Measurements from ENCODE around the gene NIP7.
"Not testable (repeated sequence)": the region's sequence is repeated elsewhere in the genome, so short reads cannot be mapped to it uniquely, and the experiment has no call there.

Gene NIP7

GRCh38 chr16:69339289-69340094 lies at the start of gene NIP7, which contains the start of gene COG8:
TSS of gene NIP7 (plus strand) at chr16:69339772. CDS start at chr16:69339830, 58 bp downstream.
TSS of gene COG8 (minus strand) at chr16:69339564. CDS start at chr16:69339552, 12 bp downstream.
- DNase-seq = peak; percentile 91

GRCh38 chr16:69291657-69292056 lies 47.9 kb upstream of the NIP7 start:
- DNase-seq = not testable (repeated sequence)

DNA sequence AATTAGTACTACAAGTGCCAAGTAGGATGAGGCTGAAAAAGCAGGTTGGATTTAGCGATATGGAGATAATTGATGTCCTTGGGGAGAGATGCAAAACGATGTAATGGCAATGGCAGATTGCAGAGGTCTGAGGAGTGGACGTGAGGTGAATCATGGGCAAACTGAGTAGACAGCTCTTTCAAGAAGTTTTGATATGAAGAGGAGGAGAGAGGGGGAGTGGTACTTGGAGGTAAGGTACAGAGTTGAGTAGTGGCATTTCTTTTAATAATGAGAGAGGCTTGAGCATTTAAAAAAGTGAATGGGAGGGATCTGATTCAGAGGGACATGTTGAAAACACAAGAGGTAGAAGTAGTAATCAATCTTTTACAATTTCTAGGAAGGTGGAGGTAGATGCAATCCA lies 46.2 kb upstream of the NIP7 start:
- DNase-seq = no peak

DNA sequence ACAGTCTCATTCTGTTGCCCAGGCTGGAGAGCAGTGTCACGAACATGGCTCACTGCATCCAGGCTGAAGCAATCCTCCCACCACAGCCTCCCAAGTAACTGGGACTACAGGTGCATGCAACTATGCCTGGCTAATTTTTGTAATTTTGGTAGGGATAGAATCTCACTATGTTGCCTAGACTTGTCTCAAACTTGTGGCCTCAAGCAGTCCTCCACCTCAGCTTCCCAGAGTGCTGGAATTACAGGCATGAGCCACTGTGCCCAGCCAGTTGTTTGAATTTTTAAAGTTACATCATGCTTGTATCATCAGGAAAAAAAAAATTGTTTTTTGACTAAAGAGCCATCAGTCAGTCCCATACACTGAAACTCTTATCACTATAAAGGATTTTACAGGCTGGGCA lies 45.5 kb upstream of the NIP7 start:
- no peak for DNase-seq

GRCh38 chr16:69296771-69297170 lies 42.8 kb upstream of the NIP7 start:
- DNase-seq = not testable (repeated sequence)

DNA sequence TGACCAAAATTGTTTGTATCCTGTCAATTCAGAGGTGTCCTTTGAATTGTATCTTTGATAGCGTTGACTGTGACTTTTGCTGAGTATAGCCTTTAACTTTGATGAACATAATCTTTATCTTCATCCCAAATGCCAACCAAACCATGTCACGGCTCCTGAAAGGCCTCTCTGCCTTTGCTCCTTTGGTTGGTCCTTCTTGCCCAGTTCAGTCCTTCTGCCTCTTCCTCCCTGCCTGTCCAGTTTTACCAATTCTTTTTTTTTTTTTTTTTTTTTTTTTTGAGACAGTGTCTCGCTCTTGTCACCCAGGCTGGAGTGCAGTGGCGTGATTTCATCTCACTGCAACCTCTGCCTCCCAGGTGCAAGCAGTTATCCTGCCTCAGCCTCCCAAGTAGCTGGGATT lies 41.3 kb upstream of the NIP7 start:
- no peak for DNase-seq

DNA sequence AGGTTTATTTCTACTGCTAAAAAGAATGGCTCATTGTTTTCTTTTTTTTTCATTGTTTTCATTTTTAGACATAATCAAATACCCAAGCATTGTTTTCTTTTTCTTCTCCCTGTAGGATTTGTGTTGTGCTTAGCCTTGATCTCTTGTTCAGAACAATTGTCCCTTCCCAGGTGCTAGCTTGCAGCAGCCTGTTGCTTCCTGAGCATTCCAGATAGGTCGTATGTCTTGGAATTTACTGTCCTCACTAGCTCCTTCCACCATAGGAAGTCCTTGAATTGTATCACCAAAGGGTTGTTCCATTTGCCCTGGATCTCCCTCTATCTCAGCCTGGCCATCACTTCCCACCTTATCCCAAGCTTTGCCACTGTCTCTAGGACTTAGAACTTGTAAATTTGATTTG lies 38.4 kb upstream of the NIP7 start:
- no peak for DNase-seq

DNA sequence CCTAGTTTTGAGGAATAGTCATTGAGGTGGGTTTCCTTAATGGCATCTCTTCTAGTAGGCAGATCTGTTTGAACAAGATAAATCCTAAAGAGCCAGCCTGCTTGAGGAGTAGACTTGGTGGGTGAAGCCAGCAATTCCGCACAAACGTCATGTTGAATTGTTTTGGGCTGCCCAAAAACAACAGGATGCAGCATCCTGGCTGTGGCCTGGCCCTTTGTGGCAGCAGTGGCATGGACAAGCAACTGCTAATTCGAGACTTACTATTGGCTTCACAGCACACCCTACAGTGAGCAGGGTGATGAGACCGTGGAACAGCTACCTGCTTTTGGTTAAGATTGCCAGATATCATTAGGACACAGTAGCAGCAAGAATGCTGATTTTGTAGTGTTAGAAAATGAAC lies 37.7 kb upstream of the NIP7 start:
- no peak for DNase-seq

GRCh38 chr16:69302301-69302700 lies 37.3 kb upstream of the NIP7 start:
- DNase-seq = no peak

DNA sequence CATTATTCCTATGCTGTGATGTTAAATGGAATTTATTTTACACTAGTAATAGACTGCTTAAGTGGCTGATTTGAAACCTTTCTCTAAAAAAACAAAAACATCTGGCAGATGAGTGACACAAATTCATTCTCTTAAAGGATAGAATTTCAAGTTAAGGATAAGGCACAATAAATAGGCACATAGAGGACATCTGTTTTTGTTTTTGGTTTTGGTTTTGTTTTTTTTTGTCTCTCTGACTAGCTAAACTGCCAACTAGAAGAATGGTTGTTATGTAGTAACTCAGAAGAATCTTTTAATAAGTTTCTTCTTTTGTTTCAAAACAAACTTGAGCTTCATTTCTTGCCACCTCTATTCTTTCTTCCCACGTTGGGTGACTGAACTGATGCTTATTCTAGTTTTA lies 33.5 kb upstream of the NIP7 start:
- no peak for DNase-seq

GRCh38 chr16:69307091-69307490 lies 32.5 kb upstream of the NIP7 start:
- DNase-seq = no peak

DNA sequence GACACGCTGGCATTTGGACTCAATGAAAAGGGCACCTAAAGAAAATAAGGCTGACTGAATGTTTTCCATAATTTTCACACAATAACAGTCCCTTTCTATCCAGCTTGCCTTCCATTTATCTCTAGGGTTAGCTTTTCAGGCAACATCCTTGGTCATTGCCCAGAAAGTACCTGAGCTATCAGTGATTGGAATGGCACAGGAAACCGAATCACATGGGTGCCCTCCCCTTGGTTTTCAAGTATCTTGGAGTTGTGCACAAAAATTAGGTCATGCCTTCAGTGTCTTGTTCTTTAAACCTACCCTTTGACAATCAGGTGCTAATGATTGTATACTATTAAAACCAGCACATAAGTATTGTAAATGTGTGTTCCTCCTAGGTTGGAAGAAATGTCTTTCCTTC lies 31.7 kb upstream of the NIP7 start:
- DNase-seq = no peak

DNA sequence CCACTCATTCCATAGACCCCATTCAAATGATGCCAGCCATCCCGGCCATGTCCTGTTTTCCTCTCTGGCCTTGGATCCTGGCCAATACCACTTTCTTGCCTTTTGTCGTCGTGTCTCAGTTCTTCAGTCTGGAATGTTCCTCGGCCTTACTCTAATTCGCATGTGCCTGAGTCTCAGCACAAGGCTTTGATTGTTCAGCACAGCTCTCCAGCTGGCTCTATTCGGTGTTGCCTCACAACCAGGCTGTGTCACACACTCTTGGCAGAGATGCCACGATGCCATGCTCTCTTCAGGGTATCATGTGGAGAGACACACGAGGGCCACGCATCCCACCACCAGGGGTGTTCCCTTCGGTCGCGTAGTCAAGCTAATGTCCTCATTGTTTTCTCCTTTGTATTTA lies 30.3 kb upstream of the NIP7 start:
- DNase-seq = no peak

GRCh38 chr16:69310653-69311532 lies 28.7 kb upstream of the NIP7 start, which contains the start of gene VPS4A:
TSS of gene VPS4A (plus strand) at chr16:69311350. CDS start at chr16:69311512, 162 bp downstream.
- peak; percentile 97 for DNase-seq

GRCh38 chr16:69311533-69312387 lies 27.8 kb upstream of the NIP7 start:
- DNase-seq = peak; percentile 26

GRCh38 chr16:69313469-69313868 lies 26.1 kb upstream of the NIP7 start:
- DNase-seq = no peak

GRCh38 chr16:69314534-69314933 lies 25.0 kb upstream of the NIP7 start:
- DNase-seq = no peak

DNA sequence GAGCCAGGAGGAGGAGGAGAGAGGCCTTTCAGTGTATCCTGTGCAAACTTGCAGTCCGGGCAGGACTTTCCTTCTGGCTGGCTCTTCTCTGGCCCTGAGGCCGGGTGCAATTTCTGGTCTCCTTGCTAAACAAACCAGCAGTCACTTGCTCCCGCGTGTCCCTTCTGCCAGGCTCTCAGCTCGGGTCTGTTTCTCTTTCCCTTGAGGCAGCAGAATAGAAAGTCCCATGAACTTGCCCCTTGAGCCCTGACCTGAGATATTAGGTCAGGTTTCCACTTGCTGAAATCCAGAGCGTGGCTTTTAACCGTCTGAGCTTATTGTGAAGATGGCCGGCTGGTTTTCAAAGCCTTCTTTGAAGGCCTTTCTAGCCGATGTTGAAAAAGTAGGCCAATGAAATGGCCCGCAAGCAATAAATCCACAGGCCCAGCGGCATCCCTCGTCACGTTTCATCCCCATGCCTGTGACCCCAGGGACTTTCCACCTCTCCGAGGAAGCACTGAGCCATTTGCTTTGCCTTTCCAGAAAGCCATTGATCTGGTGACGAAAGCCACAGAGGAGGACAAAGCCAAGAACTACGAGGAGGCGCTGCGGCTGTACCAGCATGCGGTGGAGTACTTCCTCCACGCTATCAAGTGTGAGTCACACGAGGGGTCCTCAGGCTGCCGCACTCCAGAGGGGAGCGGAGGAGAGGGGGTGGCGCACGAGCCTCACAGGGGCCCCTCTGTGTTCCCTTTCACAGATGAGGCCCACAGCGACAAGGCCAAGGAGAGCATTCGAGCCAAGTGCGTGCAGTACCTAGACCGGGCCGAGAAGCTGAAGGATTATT lies 23.9 kb upstream of the NIP7 start:
- DNase-seq = no peak

DNA sequence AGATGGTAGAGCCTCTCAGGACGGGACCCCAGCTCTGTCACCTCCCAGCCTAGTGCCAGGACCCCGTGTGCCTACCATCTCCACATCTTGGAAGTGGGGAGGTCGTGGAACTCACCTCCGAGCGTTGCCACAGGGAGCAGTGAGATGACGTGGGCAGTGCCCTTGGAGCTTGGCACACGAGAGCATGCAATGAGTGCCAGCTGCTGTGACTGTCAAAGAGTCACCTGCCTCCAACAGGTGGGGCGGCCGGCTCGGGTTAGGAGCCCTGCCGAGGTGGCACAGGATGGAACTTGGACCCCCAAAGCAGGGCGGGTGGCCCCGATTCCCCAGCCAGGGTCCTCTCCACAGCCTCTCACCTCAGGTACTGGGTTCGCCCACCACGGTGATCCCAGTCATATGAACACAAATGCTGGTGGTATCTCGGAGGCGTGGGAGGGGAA lies 23.0 kb upstream of the NIP7 start:
- no peak for DNase-seq

DNA sequence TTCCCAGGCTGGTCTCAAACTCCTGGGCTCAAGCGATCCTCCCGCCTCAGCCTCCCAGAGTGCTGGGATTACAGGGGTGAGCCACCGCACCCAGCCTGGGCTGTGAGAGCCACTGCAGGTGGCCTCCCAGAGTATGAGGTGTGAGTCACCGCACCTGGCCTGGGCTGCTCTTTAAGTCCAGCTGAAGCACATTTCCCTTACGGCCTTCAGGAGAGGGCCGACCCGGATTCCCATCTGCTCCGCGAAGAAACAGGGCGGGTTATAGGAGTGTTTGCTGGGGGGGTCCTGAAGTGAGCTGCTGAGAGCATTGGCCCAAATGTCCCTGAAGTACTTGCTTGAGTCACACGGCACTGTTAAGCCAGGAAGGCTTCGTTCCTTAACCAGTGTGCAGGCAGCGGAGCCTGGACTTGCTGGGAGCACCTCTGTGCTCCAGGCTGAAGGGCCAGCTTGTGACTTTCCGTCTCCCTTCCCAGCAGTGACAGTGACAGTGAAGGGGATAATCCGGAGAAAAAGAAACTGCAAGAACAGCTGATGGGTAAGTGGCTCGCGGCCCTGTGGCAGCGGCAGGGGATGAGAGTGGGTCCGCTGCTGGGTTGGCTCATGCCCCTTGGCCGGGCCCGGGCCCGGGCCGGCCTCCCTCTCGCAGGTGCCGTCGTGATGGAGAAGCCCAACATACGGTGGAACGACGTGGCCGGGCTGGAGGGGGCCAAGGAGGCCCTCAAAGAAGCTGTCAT lies 21.2 kb upstream of the NIP7 start:
- DNase-seq = no peak

DNA sequence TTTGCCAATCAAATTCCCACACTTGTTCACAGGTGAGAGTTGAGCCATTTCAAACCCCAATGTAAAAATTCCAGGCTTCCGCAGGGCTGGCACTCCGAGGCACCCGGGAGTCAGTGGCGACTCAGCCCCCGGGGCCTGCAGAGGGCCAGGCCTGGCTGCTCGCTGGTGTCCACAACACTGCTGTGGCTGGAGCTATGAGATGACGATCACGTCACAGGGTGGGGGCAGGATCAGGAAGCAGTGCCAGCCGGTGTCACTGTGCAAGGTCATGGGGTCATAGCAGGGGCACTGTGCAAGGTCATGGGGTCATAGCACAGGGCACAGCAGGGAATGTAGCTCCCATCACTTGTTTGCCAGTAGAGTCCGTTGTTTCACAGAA lies 20.7 kb upstream of the NIP7 start:
- DNase-seq = no peak

All from stimulated activated naive CD4-positive, alpha-beta T cell treated with Interleukin-2 at 50 U/mL for 16 hours (primary cell).